HepG2 (cell line): ENCODE data around the gene FHIT. TPM values are rescaled to one million over a fixed set of nuclear protein-coding genes. Genes with fewer than 3 reads are reported as not detected.
"Not testable (repeated sequence)": the region's sequence is repeated elsewhere in the genome, so short reads cannot be mapped to it uniquely, and the experiment has no call there.

ENCODE experiments used
- ATAC-seq: fragments of 200-7000 bp; cut with Tn5 transposase; 3 replicates; pipeline ENCODE4 v1.9.1; 2020; ENCODE audit warnings: mild to moderate bottlenecking, moderate library complexity
- BruUV-seq: library from RNA; stranded (reverse); fragments of 400-500 nt; replicated peaks from 2 replicates; lab custom pipeline; 2021; lab: Mats Ljungman, UMichigan
- CTCF ChIA-PET: fragments of 300-600 bp; formaldehyde crosslinking; extraction: SDS; loops from one replicate; lab custom pipeline; 2021; ENCODE audit warnings: low total read pairs, inconsistent platforms, low intra/inter-chr PET ratio; lab: Yijun Ruan, JAX
- POLR2A ChIA-PET: fragments of 350-600 bp; sonication (Branson Sonifier 250); formaldehyde crosslinking; loops from one replicate; lab custom pipeline; 2020; ENCODE audit warnings: antibody characterized with exemption, inconsistent platforms; lab: Yijun Ruan, JAX
- DNase-seq: peaks from one replicate; pipeline ENCODE4 v3.0.0-alpha.2; 2015; ENCODE audit warnings: low spot score
- FAIRE-seq: peaks from 3 replicates; lab custom pipeline; 2011; peaks lifted over from hg19 to GRCh38; lab: Jason Lieb, UNC
- H2AFZ ChIP-seq: one replicate; pipeline ENCODE4 v1.6.1; 2011; ENCODE audit warnings: low read length, inconsistent platforms
- H3K27ac ChIP-seq: fragments of 300-600 bp; 3 replicates; pipeline ENCODE4 v1.8.0; 2011; ENCODE audit warnings: mixed run types, mild to moderate bottlenecking, mixed read lengths, low read length, inconsistent platforms; ENCODE audit not compliant: insufficient read depth; ENCODE audit errors: extremely low read length
- H3K27me3 ChIP-seq, 2 experiments: fragments of 200-600 bp in 1 of 2; 2 replicates in 1 of 2; 3 replicates in 1 of 2; pipeline versions ENCODE4 v1.6.0 to v1.8.0; 2011; ENCODE audit warnings: low read length in 2 of 2, mild to moderate bottlenecking in 2 of 2, moderate library complexity in 2 of 2, inconsistent platforms in 1 of 2; ENCODE audit not compliant: insufficient read depth in 2 of 2, control insufficient read depth in 1 of 2
- H3K36me3 ChIP-seq, 2 experiments: fragments of 200-600 bp in 1 of 2; replicated peaks in 1 of 2; 2 replicates in 1 of 2; 3 replicates in 1 of 2; pipeline versions ENCODE4 v1.5.1 to v1.8.0; 2011; ENCODE audit warnings: low read length in 2 of 2, inconsistent platforms in 1 of 2; ENCODE audit not compliant: insufficient read depth in 2 of 2, control insufficient read depth in 1 of 2
- H3K4me1 ChIP-seq: 2 replicates; pipeline ENCODE4 v1.5.1; 2012; ENCODE audit warnings: low read length, inconsistent platforms; ENCODE audit not compliant: insufficient read depth
- H3K4me2 ChIP-seq: 2 replicates; pipeline ENCODE4 v1.6.0; 2011; ENCODE audit warnings: low read depth, low read length, inconsistent platforms
- H3K4me3 ChIP-seq, 3 experiments: fragments of 200-600 bp in 1 of 3; sonication (generic), shearing (Covaris generic) in 1 of 3; replicated peaks in 1 of 3; 2 replicates each; pipeline ENCODE4 v1.5.1; 2011 to 2016; ENCODE audit warnings: low read length in 3 of 3, inconsistent platforms in 2 of 3, low read depth in 2 of 3, mild to moderate bottlenecking in 2 of 3, control low read depth in 1 of 3, mixed read lengths in 1 of 3; ENCODE audit not compliant: insufficient read depth in 1 of 3
- H3K79me2 ChIP-seq: one replicate; pipeline ENCODE4 v1.6.1; 2011; ENCODE audit warnings: low read length, inconsistent platforms; ENCODE audit not compliant: insufficient read depth
- H3K9ac ChIP-seq: 2 replicates; pipeline ENCODE4 v1.6.0; 2011; ENCODE audit warnings: mild to moderate bottlenecking, low read depth, low read length, inconsistent platforms; ENCODE audit not compliant: insufficient read depth
- H3K9me3 ChIP-seq: 2 replicates; pipeline ENCODE4 v1.5.1; 2012; ENCODE audit warnings: mild to moderate bottlenecking, low read length
- H4K20me1 ChIP-seq: 2 replicates; pipeline ENCODE4 v1.6.0; 2011; ENCODE audit warnings: inconsistent platforms, mild to moderate bottlenecking, low read length, moderate library complexity; ENCODE audit not compliant: insufficient read depth
- ARID5B ChIP-seq: IDR thresholded peaks from 2 replicates; pipeline ENCODE4 v1.4.0; 2020; ENCODE audit warnings: mild to moderate bottlenecking, missing genetic modification reagents
- FOXP1 ChIP-seq, 2 experiments: fragments of 450-650 bp in 1 of 2; IDR thresholded peaks; 2 replicates each; pipeline ENCODE4 v1.6.1; 2017 to 2018; ENCODE audit warnings: antibody characterized with exemption in 1 of 2
- GATAD2A ChIP-seq: IDR thresholded peaks from 2 replicates; pipeline ENCODE4 v1.6.1; 2016
- SOX13 ChIP-seq, 3 experiments: fragments of 450-650 bp in 1 of 3; sonication (generic) in 1 of 3; formaldehyde crosslinking in 1 of 3; IDR thresholded peaks in 2 of 3; conservative IDR thresholded peaks in 1 of 3; 2 replicates each; pipeline versions ENCODE4 v1.5.0 to v1.6.1; 2016 to 2020; ENCODE audit warnings: antibody characterized with exemption in 1 of 3, mild to moderate bottlenecking in 1 of 3, missing compliant biosample characterization in 1 of 3, missing genetic modification reagents in 1 of 3, moderate library complexity in 1 of 3
- TCF7 ChIP-seq: sonication (generic); IDR thresholded peaks from 2 replicates; pipeline ENCODE4 v1.6.1; 2016; ENCODE audit warnings: antibody characterized with exemption, low read depth
- WGBS: methylation state at CpG from one replicate; pipeline ENCODE4 v1.1.6; 2017; ENCODE audit warnings: low lambda C conversion rate; 5-methylcytosine and 5-hydroxymethylcytosine counted together
- in situ Hi-C: cut with HindIII; loops from 2 replicates; pipeline ENCODE4 v1.10.0; 2017; ENCODE audit warnings: low pct_unique_long_range_greater_than_20kb; ENCODE audit not compliant: extremely low pct_ligation_motif_present
- intact Hi-C: fragments of 100-400 bp; cut with micrococcal nuclease; formaldehyde crosslinking; loops from one replicate; pipeline ENCODE4 v1.10.0; 2022; ENCODE audit not compliant: unreplicated experiment
- polyA plus RNA-seq, 8 experiments: library from polyadenylated mRNA; depleted of rRNA in 3 of 8; stranded (reverse) in 7 of 8; unstranded in 1 of 8; fragments of >200 nt; fragmentation: Illumina TruSeq in 4 of 8; extraction: Trizol in 4 of 8; gene quantifications; 2 replicates each; pipeline versions ENCODE4 v1.2.1 to v1.2.3, GENCODE V29; 2011 to 2016; ENCODE audit warnings: low read depth in 4 of 8, missing spikeins in 1 of 8, mixed read lengths in 1 of 8; ENCODE audit not compliant: insufficient read depth in 1 of 8
- total RNA-seq, 5 experiments: library from RNA; depleted of rRNA; stranded (reverse); fragments of >200 nt; fragmentation: Illumina TruSeq; extraction: Trizol; gene quantifications; 2 replicates each; pipeline ENCODE4 v1.2.3, GENCODE V29; 2016; ENCODE audit warnings: low read depth in 1 of 5

The FHIT gene
- total and polyA plus RNA-seq, 2 of the 13 experiments (the other 11 are each of a cell fraction or from before 2014, with no cell fraction given): 4.0 to 4.6 TPM

DNA sequence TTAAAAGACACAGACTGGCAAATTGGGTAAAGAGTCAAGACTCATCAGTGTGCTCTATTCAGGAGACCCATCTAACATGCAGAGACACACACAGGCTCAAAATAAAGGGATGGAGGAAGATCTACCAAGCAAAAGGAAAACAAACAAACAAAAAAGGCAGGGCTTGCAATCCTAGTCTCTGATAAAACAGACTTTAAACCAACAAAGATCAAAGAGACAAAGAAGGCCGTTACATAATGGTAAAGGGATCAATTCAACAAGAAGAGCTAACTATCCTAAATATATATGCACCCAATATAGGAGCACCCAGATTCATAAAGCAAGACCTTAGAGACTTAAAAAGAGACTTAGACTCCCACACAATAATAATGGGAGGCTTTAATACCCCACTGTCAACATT is 206.1 kb downstream of the FHIT start:
- H3K9ac ChIP-seq; ATAC-seq; POLR2A ChIA-PET; FAIRE-seq; H3K4me2 ChIP-seq; H3K27ac ChIP-seq; H2AFZ ChIP-seq; H3K4me3 ChIP-seq; intact Hi-C loops; BruUV-seq; H3K9me3 ChIP-seq; H3K36me3 ChIP-seq; H3K79me2 ChIP-seq; in situ Hi-C loops; H4K20me1 ChIP-seq; H3K27me3 ChIP-seq; H3K4me1 ChIP-seq; DNase-seq; CTCF ChIA-PET; TF ChIP-seq FOXP1, SOX13 (IDR thresholded peaks at IDR 0.05): not testable (repeated sequence)
- TF ChIP-seq FOXP1 (CRISPR knock-in tag; IDR thresholded peaks at IDR 0.05) (peak; percentile 50; the same call in 1 of the 2 replicates), ARID5B (CRISPR knock-in tag) (peak; percentile 56), SOX13 (CRISPR knock-in tag; conservative IDR thresholded peaks at IDR 0.05 in 1 of 2, IDR thresholded peaks at IDR 0.05 in 1 of 2) (peak in 1 of 2 experiments; percentile 24; a peak in 1 of 4 replicates), GATAD2A (0 out of 2 replicates have a peak, but pooled peaks have one; percentile 16), TCF7 (0 out of 2 replicates have a peak, but pooled peaks have one; percentile 14)
- 19% methylated on average over 1 of the region's 1 CpG for WGBS
